Measurements from ENCODE around the gene DEPDC5.

- TF ChIP-seq POLR2A (IDR thresholded peaks at IDR 0.05; ENCODE audit: low read depth, low read length) (no peak), TAF1 (IDR thresholded peaks at IDR 0.05; ENCODE audit: borderline replicate concordance, low read depth, low read length) (no peak), POLR2AphosphoS5 (IDR thresholded peaks at IDR 0.05; ENCODE audit: low read depth, low read length) (no peak)
These were observed 173.2 kb downstream of the DEPDC5 start for GRCh38 chr22:31926969-31927368.
